Measurements from ENCODE around the gene MED13L.

GRCh38 chr12:115914122-115914521 is 363.4 kb downstream of the MED13L start:
- TF ChIP-seq CTCF (IDR thresholded peaks at IDR 0.05) (no peak), POLR2A (IDR thresholded peaks at IDR 0.05) (no peak)
